HEK293 (cell line): ENCODE measurements around the gene VPREB3.

Experiments used
- AEBP2 ChIP-seq: fragments of 450-650 bp; formaldehyde crosslinking; IDR thresholded peaks from 2 replicates; pipeline ENCODE4 v1.5.1; 2016; ENCODE audit warnings: missing biosample characterization, missing genetic modification characterization, borderline replicate concordance
- GLIS2 ChIP-seq: fragments of 450-650 bp; formaldehyde crosslinking; IDR thresholded peaks from 2 replicates; pipeline ENCODE4 v1.5.1; 2016; ENCODE audit warnings: missing biosample characterization, missing genetic modification characterization
- KLF10 ChIP-seq: fragments of 450-650 bp; IDR thresholded peaks from 2 replicates; pipeline ENCODE4 v1.5.1; 2018; ENCODE audit warnings: missing biosample characterization, mild to moderate bottlenecking, missing genetic modification characterization
- OSR2 ChIP-seq: fragments of 450-650 bp; formaldehyde crosslinking; IDR thresholded peaks from 2 replicates; pipeline ENCODE4 v1.5.1; 2016; ENCODE audit warnings: missing biosample characterization, missing genetic modification characterization
- SCRT2 ChIP-seq: fragments of 450-650 bp; formaldehyde crosslinking; IDR thresholded peaks from 2 replicates; pipeline ENCODE4 v1.5.1; 2016; ENCODE audit warnings: missing biosample characterization, missing genetic modification characterization
- SP2 ChIP-seq: fragments of 450-650 bp; formaldehyde crosslinking; IDR thresholded peaks from 2 replicates; pipeline ENCODE4 v1.5.1; 2016; ENCODE audit warnings: missing biosample characterization, missing genetic modification characterization
- ZBTB20 ChIP-seq: fragments of 450-650 bp; formaldehyde crosslinking; IDR thresholded peaks from 2 replicates; pipeline ENCODE4 v1.5.1; 2016; ENCODE audit warnings: missing biosample characterization, missing genetic modification characterization
- ZEB2 ChIP-seq: fragments of 450-650 bp; formaldehyde crosslinking; IDR thresholded peaks from 2 replicates; pipeline ENCODE4 v1.5.1; 2016; ENCODE audit warnings: missing biosample characterization, missing genetic modification characterization
- ZNF10 ChIP-seq: fragments of 450-650 bp; formaldehyde crosslinking; IDR thresholded peaks from 2 replicates; pipeline ENCODE4 v1.5.1; 2017; ENCODE audit warnings: missing biosample characterization, missing genetic modification characterization
- ZNF138 ChIP-seq: fragments of 450-650 bp; formaldehyde crosslinking; IDR thresholded peaks from 2 replicates; pipeline ENCODE4 v1.5.1; 2016; ENCODE audit warnings: missing biosample characterization, missing genetic modification characterization, borderline replicate concordance
- ZNF184 ChIP-seq: fragments of 450-650 bp; IDR thresholded peaks from 2 replicates; pipeline ENCODE4 v1.5.1; 2018; ENCODE audit warnings: missing biosample characterization, mild to moderate bottlenecking, missing genetic modification characterization
- ZNF202 ChIP-seq: fragments of 450-650 bp; formaldehyde crosslinking; IDR thresholded peaks from 2 replicates; pipeline ENCODE4 v1.5.1; 2016; ENCODE audit warnings: missing biosample characterization, missing genetic modification characterization, borderline replicate concordance
- ZNF274 ChIP-seq, 2 experiments: fragments of 200-500 bp in 1 of 2; fragments of 450-650 bp in 1 of 2; sonication (Bioruptor generic) in 1 of 2; formaldehyde crosslinking in 1 of 2; IDR thresholded peaks; 2 replicates each; pipeline versions ENCODE4 v1.5.1 to v1.6.1; 2014 to 2016; ENCODE audit warnings: borderline replicate concordance in 1 of 2, inconsistent platforms in 1 of 2, low read length in 1 of 2, missing biosample characterization in 1 of 2, missing genetic modification characterization in 1 of 2
- ZNF510 ChIP-seq: fragments of 450-650 bp; formaldehyde crosslinking; IDR thresholded peaks from 2 replicates; pipeline ENCODE4 v1.5.1; 2018; ENCODE audit warnings: mild to moderate bottlenecking, missing genetic modification characterization, missing biosample characterization; ENCODE audit not compliant: insufficient replicate concordance
- ZNF580 ChIP-seq: fragments of 450-650 bp; formaldehyde crosslinking; IDR thresholded peaks from 2 replicates; pipeline ENCODE4 v1.5.1; 2016; ENCODE audit warnings: missing biosample characterization, missing genetic modification characterization
- ZNF629 ChIP-seq: fragments of 450-650 bp; formaldehyde crosslinking; IDR thresholded peaks from 2 replicates; pipeline ENCODE4 v1.5.1; 2017; ENCODE audit warnings: missing biosample characterization, missing genetic modification characterization
- ZNF791 ChIP-seq: fragments of 450-650 bp; formaldehyde crosslinking; IDR thresholded peaks from 2 replicates; pipeline ENCODE4 v1.5.1; 2016; ENCODE audit warnings: missing biosample characterization, missing genetic modification characterization
- ZXDB ChIP-seq: fragments of 450-650 bp; formaldehyde crosslinking; IDR thresholded peaks from 2 replicates; pipeline ENCODE4 v1.5.1; 2016; ENCODE audit warnings: missing biosample characterization, missing genetic modification characterization
- TF ChIP-seq, protein P1 (sequence below): fragments of 450-650 bp; formaldehyde crosslinking; IDR thresholded peaks from 2 replicates; pipeline ENCODE4 v1.5.1; 2016; ENCODE audit warnings: missing biosample characterization, missing genetic modification characterization
- TF ChIP-seq, protein P2 (sequence below): fragments of 450-650 bp; formaldehyde crosslinking; optimal IDR thresholded peaks from 2 replicates; pipeline ENCODE3; 2016; ENCODE audit warnings: missing biosample characterization, mild to moderate bottlenecking, missing genetic modification characterization
- TF ChIP-seq, protein P3 (sequence below): fragments of 450-650 bp; formaldehyde crosslinking; IDR thresholded peaks from 2 replicates; pipeline ENCODE4 v1.5.1; 2016; ENCODE audit warnings: missing biosample characterization, missing genetic modification characterization
- TF ChIP-seq, protein P4 (sequence below): fragments of 450-650 bp; IDR thresholded peaks from 2 replicates; pipeline ENCODE4 v1.5.1; 2018; ENCODE audit warnings: missing biosample characterization, mild to moderate bottlenecking, missing genetic modification characterization
- TF ChIP-seq, protein P5 (sequence below): fragments of 450-650 bp; formaldehyde crosslinking; IDR thresholded peaks from 2 replicates; pipeline ENCODE4 v1.5.1; 2016; ENCODE audit warnings: missing biosample characterization, missing genetic modification characterization
- TF ChIP-seq, protein P6 (sequence below): fragments of 450-650 bp; formaldehyde crosslinking; IDR thresholded peaks from 2 replicates; pipeline ENCODE4 v1.5.1; 2016; ENCODE audit warnings: missing biosample characterization, missing genetic modification characterization

The VPREB3 gene

DNA sequence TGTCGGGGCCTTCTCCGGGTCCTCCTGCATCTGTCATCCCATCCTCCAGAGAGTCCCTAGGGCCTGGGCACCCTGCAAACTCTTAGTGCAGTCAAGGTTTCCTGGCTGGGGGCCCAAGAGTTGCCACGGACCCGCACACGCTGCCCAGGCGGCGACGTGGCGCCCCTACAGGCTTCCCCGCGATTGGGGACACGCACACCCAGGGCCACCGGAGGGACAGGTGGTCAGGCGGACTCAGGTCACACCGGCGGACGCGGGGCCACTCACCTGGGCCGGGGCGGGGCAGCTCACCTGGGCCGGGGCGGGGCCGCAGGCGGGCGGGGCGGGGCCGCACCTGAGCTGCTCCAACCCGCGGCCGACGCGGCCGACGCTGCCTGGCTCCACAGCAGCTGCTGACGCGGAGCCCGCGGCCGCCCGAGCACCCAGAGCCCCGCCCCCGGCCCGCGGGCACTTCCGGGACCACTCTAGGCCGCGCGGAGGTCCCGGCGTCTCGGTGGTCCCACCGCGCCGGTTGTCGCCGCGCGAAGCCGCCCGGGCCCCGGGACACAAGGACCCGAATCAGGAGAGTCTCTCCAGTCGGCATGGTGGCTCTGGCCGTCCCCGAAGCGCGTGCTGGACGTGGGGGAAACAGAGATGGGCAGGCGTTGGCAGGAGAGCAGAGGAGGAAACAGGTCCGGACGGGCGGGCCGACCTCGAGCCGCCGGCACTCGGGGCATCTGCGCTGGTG lies 3.3 kb downstream of the VPREB3 start, which contains the start of gene ZNF70 (continued):
- TF ChIP-seq, protein P1, sequence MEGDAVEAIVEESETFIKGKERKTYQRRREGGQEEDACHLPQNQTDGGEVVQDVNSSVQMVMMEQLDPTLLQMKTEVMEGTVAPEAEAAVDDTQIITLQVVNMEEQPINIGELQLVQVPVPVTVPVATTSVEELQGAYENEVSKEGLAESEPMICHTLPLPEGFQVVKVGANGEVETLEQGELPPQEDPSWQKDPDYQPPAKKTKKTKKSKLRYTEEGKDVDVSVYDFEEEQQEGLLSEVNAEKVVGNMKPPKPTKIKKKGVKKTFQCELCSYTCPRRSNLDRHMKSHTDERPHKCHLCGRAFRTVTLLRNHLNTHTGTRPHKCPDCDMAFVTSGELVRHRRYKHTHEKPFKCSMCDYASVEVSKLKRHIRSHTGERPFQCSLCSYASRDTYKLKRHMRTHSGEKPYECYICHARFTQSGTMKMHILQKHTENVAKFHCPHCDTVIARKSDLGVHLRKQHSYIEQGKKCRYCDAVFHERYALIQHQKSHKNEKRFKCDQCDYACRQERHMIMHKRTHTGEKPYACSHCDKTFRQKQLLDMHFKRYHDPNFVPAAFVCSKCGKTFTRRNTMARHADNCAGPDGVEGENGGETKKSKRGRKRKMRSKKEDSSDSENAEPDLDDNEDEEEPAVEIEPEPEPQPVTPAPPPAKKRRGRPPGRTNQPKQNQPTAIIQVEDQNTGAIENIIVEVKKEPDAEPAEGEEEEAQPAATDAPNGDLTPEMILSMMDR (tag by site-specific recombination), result peak; percentile 10; the same call in 1 of the 2 replicates
- TF ChIP-seq ZNF202 (tag by site-specific recombination) (no peak), ZNF184 (tag by site-specific recombination) (no peak), ZNF580 (no peak), ZNF274 (IDR thresholded peaks at IDR 0.05; ENCODE audit: low read length) (no peak), ZNF274 (tag by site-specific recombination; IDR thresholded peaks at IDR 0.05; ENCODE audit: borderline replicate concordance) (no peak), ZNF10 (no peak), ZNF138 (tag by site-specific recombination) (no peak), ZNF510 (tag by site-specific recombination) (no peak), ZNF791 (tag by site-specific recombination) (no peak), ZBTB20 (tag by site-specific recombination) (peak; percentile 97), ZXDB (tag by site-specific recombination) (peak; percentile 64; the same call in 1 of the 2 replicates), SP2 (tag by site-specific recombination) (peak; percentile 30), KLF10 (tag by site-specific recombination) (peak; percentile 42; the same call in 1 of the 2 replicates), GLIS2 (tag by site-specific recombination) (peak; percentile 54), AEBP2 (tag by site-specific recombination) (no peak), OSR2 (tag by site-specific recombination) (no peak), SCRT2 (tag by site-specific recombination) (peak; percentile 58), ZEB2 (tag by site-specific recombination) (no peak), ZNF629 (peak; percentile 44)
- TF ChIP-seq, protein P2, sequence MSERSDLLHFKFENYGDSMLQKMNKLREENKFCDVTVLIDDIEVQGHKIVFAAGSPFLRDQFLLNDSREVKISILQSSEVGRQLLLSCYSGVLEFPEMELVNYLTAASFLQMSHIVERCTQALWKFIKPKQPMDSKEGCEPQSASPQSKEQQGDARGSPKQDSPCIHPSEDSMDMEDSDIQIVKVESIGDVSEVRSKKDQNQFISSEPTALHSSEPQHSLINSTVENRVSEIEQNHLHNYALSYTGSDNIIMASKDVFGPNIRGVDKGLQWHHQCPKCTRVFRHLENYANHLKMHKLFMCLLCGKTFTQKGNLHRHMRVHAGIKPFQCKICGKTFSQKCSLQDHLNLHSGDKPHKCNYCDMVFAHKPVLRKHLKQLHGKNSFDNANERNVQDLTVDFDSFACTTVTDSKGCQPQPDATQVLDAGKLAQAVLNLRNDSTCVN, result peak; percentile 75
- TF ChIP-seq, protein P3, sequence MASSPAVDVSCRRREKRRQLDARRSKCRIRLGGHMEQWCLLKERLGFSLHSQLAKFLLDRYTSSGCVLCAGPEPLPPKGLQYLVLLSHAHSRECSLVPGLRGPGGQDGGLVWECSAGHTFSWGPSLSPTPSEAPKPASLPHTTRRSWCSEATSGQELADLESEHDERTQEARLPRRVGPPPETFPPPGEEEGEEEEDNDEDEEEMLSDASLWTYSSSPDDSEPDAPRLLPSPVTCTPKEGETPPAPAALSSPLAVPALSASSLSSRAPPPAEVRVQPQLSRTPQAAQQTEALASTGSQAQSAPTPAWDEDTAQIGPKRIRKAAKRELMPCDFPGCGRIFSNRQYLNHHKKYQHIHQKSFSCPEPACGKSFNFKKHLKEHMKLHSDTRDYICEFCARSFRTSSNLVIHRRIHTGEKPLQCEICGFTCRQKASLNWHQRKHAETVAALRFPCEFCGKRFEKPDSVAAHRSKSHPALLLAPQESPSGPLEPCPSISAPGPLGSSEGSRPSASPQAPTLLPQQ (tag by site-specific recombination), result peak; percentile 67; the same call in 1 of the 2 replicates
- TF ChIP-seq, protein P4, sequence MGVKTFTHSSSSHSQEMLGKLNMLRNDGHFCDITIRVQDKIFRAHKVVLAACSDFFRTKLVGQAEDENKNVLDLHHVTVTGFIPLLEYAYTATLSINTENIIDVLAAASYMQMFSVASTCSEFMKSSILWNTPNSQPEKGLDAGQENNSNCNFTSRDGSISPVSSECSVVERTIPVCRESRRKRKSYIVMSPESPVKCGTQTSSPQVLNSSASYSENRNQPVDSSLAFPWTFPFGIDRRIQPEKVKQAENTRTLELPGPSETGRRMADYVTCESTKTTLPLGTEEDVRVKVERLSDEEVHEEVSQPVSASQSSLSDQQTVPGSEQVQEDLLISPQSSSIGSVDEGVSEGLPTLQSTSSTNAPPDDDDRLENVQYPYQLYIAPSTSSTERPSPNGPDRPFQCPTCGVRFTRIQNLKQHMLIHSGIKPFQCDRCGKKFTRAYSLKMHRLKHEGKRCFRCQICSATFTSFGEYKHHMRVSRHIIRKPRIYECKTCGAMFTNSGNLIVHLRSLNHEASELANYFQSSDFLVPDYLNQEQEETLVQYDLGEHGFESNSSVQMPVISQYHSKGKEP (tag by site-specific recombination), result peak; percentile 13; the same call in 1 of the 2 replicates
- TF ChIP-seq, protein P5, sequence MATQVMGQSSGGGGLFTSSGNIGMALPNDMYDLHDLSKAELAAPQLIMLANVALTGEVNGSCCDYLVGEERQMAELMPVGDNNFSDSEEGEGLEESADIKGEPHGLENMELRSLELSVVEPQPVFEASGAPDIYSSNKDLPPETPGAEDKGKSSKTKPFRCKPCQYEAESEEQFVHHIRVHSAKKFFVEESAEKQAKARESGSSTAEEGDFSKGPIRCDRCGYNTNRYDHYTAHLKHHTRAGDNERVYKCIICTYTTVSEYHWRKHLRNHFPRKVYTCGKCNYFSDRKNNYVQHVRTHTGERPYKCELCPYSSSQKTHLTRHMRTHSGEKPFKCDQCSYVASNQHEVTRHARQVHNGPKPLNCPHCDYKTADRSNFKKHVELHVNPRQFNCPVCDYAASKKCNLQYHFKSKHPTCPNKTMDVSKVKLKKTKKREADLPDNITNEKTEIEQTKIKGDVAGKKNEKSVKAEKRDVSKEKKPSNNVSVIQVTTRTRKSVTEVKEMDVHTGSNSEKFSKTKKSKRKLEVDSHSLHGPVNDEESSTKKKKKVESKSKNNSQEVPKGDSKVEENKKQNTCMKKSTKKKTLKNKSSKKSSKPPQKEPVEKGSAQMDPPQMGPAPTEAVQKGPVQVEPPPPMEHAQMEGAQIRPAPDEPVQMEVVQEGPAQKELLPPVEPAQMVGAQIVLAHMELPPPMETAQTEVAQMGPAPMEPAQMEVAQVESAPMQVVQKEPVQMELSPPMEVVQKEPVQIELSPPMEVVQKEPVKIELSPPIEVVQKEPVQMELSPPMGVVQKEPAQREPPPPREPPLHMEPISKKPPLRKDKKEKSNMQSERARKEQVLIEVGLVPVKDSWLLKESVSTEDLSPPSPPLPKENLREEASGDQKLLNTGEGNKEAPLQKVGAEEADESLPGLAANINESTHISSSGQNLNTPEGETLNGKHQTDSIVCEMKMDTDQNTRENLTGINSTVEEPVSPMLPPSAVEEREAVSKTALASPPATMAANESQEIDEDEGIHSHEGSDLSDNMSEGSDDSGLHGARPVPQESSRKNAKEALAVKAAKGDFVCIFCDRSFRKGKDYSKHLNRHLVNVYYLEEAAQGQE, result no peak
- TF ChIP-seq, protein P6, sequence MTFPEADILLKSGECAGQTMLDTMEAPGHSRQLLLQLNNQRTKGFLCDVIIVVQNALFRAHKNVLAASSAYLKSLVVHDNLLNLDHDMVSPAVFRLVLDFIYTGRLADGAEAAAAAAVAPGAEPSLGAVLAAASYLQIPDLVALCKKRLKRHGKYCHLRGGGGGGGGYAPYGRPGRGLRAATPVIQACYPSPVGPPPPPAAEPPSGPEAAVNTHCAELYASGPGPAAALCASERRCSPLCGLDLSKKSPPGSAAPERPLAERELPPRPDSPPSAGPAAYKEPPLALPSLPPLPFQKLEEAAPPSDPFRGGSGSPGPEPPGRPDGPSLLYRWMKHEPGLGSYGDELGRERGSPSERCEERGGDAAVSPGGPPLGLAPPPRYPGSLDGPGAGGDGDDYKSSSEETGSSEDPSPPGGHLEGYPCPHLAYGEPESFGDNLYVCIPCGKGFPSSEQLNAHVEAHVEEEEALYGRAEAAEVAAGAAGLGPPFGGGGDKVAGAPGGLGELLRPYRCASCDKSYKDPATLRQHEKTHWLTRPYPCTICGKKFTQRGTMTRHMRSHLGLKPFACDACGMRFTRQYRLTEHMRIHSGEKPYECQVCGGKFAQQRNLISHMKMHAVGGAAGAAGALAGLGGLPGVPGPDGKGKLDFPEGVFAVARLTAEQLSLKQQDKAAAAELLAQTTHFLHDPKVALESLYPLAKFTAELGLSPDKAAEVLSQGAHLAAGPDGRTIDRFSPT (tag by site-specific recombination), result peak; percentile 11; the same call in 1 of the 2 replicates
